Neuronal stem cell (in vitro differentiated cells): ENCODE measurements around the gene DYNLRB2.

Source experiments
- DNase-seq: peaks from one replicate; pipeline ENCODE4 v3.0.0-alpha.2; 2013; ENCODE audit warnings: low spot score
- H2AFZ ChIP-seq: one replicate; pipeline ENCODE4 v1.6.1; 2013; ENCODE audit warnings: mild to moderate bottlenecking, low read length, inconsistent platforms
- H2AK5ac ChIP-seq: 2 replicates; pipeline ENCODE4 v1.6.1; 2013; ENCODE audit warnings: low read depth, mild to moderate bottlenecking, inconsistent platforms, low read length, moderate library complexity, mixed read lengths
- H2BK120ac ChIP-seq: 2 replicates; pipeline ENCODE4 v1.6.1; 2013; ENCODE audit warnings: low read depth, mild to moderate bottlenecking, inconsistent platforms, low read length, moderate library complexity, mixed read lengths
- H2BK12ac ChIP-seq: one replicate; pipeline ENCODE4 v1.6.1; 2013; ENCODE audit warnings: low read length, inconsistent platforms
- H2BK15ac ChIP-seq: 2 replicates; pipeline ENCODE4 v1.6.1; 2013; ENCODE audit warnings: mild to moderate bottlenecking, low read length, inconsistent platforms, mixed read lengths
- H2BK5ac ChIP-seq: one replicate; pipeline ENCODE4 v1.6.1; 2013; ENCODE audit warnings: inconsistent platforms, mild to moderate bottlenecking, low read length, moderate library complexity
- H3K14ac ChIP-seq: one replicate; pipeline ENCODE4 v1.6.1; 2013; ENCODE audit warnings: low read length, inconsistent platforms
- H3K18ac ChIP-seq: 2 replicates; pipeline ENCODE4 v1.6.1; 2013; ENCODE audit warnings: low read length, inconsistent platforms
- H3K23ac ChIP-seq: 2 replicates; pipeline ENCODE4 v1.6.1; 2013; ENCODE audit warnings: low read depth, mild to moderate bottlenecking, mixed read lengths, low read length, inconsistent platforms; ENCODE audit not compliant: poor library complexity
- H3K27ac ChIP-seq: replicated peaks from 3 replicates; pipeline ENCODE4 v1.5.1; 2013; ENCODE audit warnings: low read length, inconsistent platforms
- H3K27me3 ChIP-seq, 3 experiments: 2 replicates each; pipeline ENCODE4 v1.6.1; 2013; ENCODE audit warnings: low read length in 3 of 3, mild to moderate bottlenecking in 2 of 3, inconsistent platforms in 1 of 3, low read depth in 1 of 3, mixed read lengths in 1 of 3, moderate library complexity in 1 of 3; ENCODE audit not compliant: control insufficient read depth in 3 of 3, insufficient read depth in 3 of 3
- H3K36me3 ChIP-seq, 2 donors: replicated peaks in 1 of 2; 2 replicates each; pipeline ENCODE4 v1.6.1; 2013; ENCODE audit warnings: low read length in 2 of 2; ENCODE audit not compliant: control insufficient read depth in 2 of 2, insufficient read depth in 2 of 2
- H3K4ac ChIP-seq: 2 replicates; pipeline ENCODE4 v1.6.1; 2013; ENCODE audit warnings: inconsistent platforms, mild to moderate bottlenecking, low read length, moderate library complexity
- H3K4me1 ChIP-seq, 2 donors: 1 replicate in 1 of 2; 2 replicates in 1 of 2; pipeline ENCODE4 v1.6.1; 2013; ENCODE audit warnings: low read length in 2 of 2, low read depth in 1 of 2; ENCODE audit not compliant: control insufficient read depth in 2 of 2, insufficient read depth in 1 of 2
- H3K4me2 ChIP-seq: one replicate; pipeline ENCODE4 v1.6.1; 2013; ENCODE audit warnings: mild to moderate bottlenecking, low read length, inconsistent platforms; ENCODE audit not compliant: insufficient read depth, poor library complexity, severe bottlenecking
- H3K4me3 ChIP-seq, 2 donors: 2 replicates each; pipeline ENCODE4 v1.5.1; 2013; ENCODE audit warnings: low read length in 2 of 2, mild to moderate bottlenecking in 2 of 2, inconsistent platforms in 1 of 2, moderate library complexity in 1 of 2
- H3K79me1 ChIP-seq: one replicate; pipeline ENCODE4 v1.6.1; 2013; ENCODE audit warnings: low read depth, mild to moderate bottlenecking, inconsistent platforms, low read length, moderate library complexity
- H3K9ac ChIP-seq: one replicate; pipeline ENCODE4 v1.6.1; 2013; ENCODE audit warnings: mild to moderate bottlenecking, low read depth, low read length, inconsistent platforms; ENCODE audit not compliant: poor library complexity
- H3K9me3 ChIP-seq, 2 donors: replicated peaks in 1 of 2; 2 replicates each; pipeline versions ENCODE3 to v1.6.1; 2013; ENCODE audit warnings: low read length in 2 of 2, mild to moderate bottlenecking in 2 of 2, inconsistent platforms in 1 of 2, low read depth in 1 of 2, mixed read lengths in 1 of 2, moderate library complexity in 1 of 2; ENCODE audit not compliant: control insufficient read depth in 2 of 2, insufficient read depth in 1 of 2
- H4K8ac ChIP-seq: one replicate; pipeline ENCODE4 v1.6.1; 2013; ENCODE audit warnings: low read depth, mild to moderate bottlenecking, inconsistent platforms, low read length, moderate library complexity
- H4K91ac ChIP-seq: one replicate; pipeline ENCODE4 v1.6.1; 2013; ENCODE audit warnings: low read length, low read depth, mild to moderate bottlenecking, inconsistent platforms; ENCODE audit not compliant: poor library complexity
- WGBS, 2 donors: extraction: QIAGEN DNeasy Blood & Tissue Kit; methylation state at CpG; one replicate each; pipeline ENCODE4 v1.1.7; 2013; ENCODE audit warnings: missing lambda C conversion rate in 2 of 2, mixed read lengths in 1 of 2; ENCODE audit not compliant: insufficient read length in 2 of 2, insufficient replicate concordance in 1 of 2; ENCODE audit errors: extremely low coverage in 2 of 2; 5-methylcytosine and 5-hydroxymethylcytosine counted together

Gene DYNLRB2

DNA sequence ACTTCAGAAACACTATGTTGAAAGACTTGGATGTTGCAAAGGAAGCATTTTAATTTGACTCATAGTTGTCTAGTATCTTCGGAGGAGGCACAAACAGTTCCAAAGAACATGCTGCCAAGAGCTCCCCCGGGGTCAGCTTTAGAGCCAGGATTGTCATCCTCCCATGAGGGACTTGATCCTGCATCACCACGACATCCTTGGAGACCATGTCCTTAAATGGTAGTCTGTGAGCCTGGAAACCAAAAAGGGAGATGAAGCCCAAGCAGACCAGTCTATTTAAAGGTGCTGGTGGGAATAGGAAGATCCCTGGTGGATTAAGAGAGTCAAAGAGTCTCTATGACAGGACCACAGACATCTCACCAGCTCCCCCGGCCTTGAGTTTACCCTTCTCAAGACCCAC is 33.3 kb upstream of the DYNLRB2 start:
- Histone ChIP-seq H3K18ac (no peak overlapping the region), H2BK120ac (no peak overlapping the region), H3K14ac (no peak overlapping the region), H4K8ac (no peak overlapping the region), H2BK12ac (no peak overlapping the region), H3K4me1 (no peaks in the 10 kb centered on the region), H3K36me3 (no peaks in the 10 kb centered on the region), H3K27me3 (no peaks in the 10 kb centered on the region), H2AFZ (no peak overlapping the region), H2BK15ac (no peak overlapping the region), H2AK5ac (no peak overlapping the region), H3K27ac (no peak overlapping the region), H3K23ac (no peak overlapping the region), H3K4me2 (no peak overlapping the region), H3K9me3 (no peaks in the 10 kb centered on the region), H3K79me1 (no peaks in the 10 kb centered on the region), H3K9ac (no peak overlapping the region), H3K4ac (no peak overlapping the region), H3K4me3 (no peak overlapping the region), H2BK5ac (no peak overlapping the region), H4K91ac (no peak overlapping the region)
- DNase-seq: no peak
- no CpG with 5 or more reads among the region's 4 CpGs for WGBS, 2 donors

DNA sequence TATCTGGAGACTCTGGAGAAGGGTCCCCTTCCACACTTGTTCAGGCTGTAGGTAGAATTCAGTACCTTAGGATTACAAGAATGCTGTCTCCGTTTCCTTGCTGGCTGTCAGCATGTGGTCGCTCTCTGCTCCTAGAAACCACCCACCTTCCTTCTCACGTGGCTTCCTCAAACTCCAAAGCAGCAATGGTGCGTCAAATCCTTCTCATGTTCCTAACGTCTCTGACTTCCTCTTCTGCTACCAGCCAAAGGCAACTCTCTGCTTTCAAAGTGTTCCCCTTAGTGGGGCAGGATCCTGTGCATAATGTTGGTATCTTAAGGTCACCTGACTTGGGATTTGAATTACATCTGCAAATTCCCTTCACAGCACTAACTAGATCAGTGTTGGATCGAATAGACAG is 30.9 kb upstream of the DYNLRB2 start:
- no peak overlapping the region for H3K4me3 ChIP-seq
- no peak overlapping the region for H4K91ac ChIP-seq
- no peaks in the 10 kb centered on the region for H3K4me1 ChIP-seq
- H2BK120ac ChIP-seq: no peak overlapping the region
- no peak overlapping the region for H2BK12ac ChIP-seq
- no peak overlapping the region for H3K27ac ChIP-seq
- no peak overlapping the region for H3K18ac ChIP-seq
- H2AK5ac ChIP-seq: no peak overlapping the region
- H3K4me2 ChIP-seq: no peak overlapping the region
- H3K9me3 ChIP-seq: no peaks in the 10 kb centered on the region
- no peak overlapping the region for H2BK5ac ChIP-seq
- no peaks in the 10 kb centered on the region for H3K27me3 ChIP-seq
- H3K23ac ChIP-seq: no peak overlapping the region
- H3K14ac ChIP-seq: no peak overlapping the region
- DNase-seq: no peak
- H2BK15ac ChIP-seq: no peak overlapping the region
- no peak overlapping the region for H3K4ac ChIP-seq
- no peak overlapping the region for H4K8ac ChIP-seq
- no peaks in the 10 kb centered on the region for H3K36me3 ChIP-seq
- H3K79me1 ChIP-seq: no peaks in the 10 kb centered on the region
- H3K9ac ChIP-seq: no peak overlapping the region
- no peak overlapping the region for H2AFZ ChIP-seq
- WGBS, 2 donors: no CpG with 5 or more reads among the region's 6 CpGs

DNA sequence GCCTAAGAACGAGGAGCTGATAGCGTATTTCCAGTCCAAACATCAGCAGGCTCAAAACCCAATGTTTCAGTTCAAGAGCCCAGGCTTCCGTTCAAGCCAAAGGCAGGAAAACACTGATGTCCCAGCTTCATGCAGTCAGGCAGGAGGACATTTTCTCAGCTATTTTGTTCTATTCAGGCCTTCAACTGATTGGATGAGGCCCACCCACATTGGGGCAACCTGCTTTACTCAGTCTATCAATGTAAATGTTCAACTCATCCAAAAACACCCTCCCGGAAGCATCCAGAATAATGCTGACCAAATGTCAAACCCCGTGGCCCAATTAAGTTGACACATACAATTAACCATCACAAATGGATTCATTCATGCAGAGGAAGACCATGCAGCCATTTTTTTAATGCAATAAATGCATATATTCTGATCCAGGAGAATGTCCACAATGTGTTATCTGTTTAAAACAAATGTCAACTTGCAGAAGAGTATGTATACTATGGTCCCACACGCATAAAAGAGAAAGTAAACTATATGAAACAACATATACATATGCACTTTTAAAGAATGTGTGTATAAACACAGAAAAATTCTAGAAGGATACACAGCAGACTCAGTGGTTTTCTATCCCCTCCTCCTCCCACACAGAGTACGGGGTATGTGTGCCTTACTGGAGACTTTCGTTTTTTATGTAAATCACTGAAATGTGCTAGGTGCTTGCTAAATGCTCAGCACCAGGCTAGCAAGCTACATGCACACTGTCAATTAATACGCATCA is 28.8 kb upstream of the DYNLRB2 start:
- no peak overlapping the region for H2BK12ac ChIP-seq
- no peak overlapping the region for H2AFZ ChIP-seq
- H3K23ac ChIP-seq: no peak overlapping the region
- WGBS, 2 donors: no CpG with 5 or more reads among the region's 9 CpGs
- H3K9me3 ChIP-seq: no peaks in the 10 kb centered on the region
- no peaks in the 10 kb centered on the region for H3K36me3 ChIP-seq
- H3K14ac ChIP-seq: no peak overlapping the region
- H3K18ac ChIP-seq: no peak overlapping the region
- H3K27ac ChIP-seq: no peak overlapping the region
- no peak overlapping the region for H3K4ac ChIP-seq
- H2BK5ac ChIP-seq: no peak overlapping the region
- H3K9ac ChIP-seq: no peak overlapping the region
- H3K4me2 ChIP-seq: no peak overlapping the region
- no peaks in the 10 kb centered on the region for H3K4me1 ChIP-seq
- no peak overlapping the region for H3K4me3 ChIP-seq
- no peak overlapping the region for H2BK15ac ChIP-seq
- H3K27me3 ChIP-seq: no peaks in the 10 kb centered on the region
- H2BK120ac ChIP-seq: no peak overlapping the region
- no peaks in the 10 kb centered on the region for H3K79me1 ChIP-seq
- H4K91ac ChIP-seq: no peak overlapping the region
- no peak for DNase-seq
- H2AK5ac ChIP-seq: no peak overlapping the region
- no peak overlapping the region for H4K8ac ChIP-seq

DNA sequence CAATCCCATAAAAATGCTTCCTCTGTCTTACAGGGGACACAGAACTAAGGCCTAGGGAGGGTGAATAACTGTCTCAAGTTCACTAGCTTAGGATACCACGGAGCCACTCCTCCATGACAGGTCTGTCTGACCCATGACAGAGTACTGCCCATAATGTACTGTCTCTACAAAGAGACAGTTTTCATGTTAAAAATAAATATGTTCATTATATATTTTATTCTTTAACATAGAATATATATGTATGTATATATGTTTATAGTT is 28.3 kb upstream of the DYNLRB2 start:
- H4K8ac ChIP-seq: no peak overlapping the region
- H3K79me1 ChIP-seq: no peaks in the 10 kb centered on the region
- no peak overlapping the region for H3K4me2 ChIP-seq
- no peak overlapping the region for H3K9ac ChIP-seq
- WGBS, 2 donors: no CpG with 5 or more reads among the region's 1 CpG
- no peak overlapping the region for H3K4me3 ChIP-seq
- H3K23ac ChIP-seq: no peak overlapping the region
- no peaks in the 10 kb centered on the region for H3K27me3 ChIP-seq
- H3K4me1 ChIP-seq: no peaks in the 10 kb centered on the region
- no peaks in the 10 kb centered on the region for H3K36me3 ChIP-seq
- no peak overlapping the region for H3K27ac ChIP-seq
- H3K14ac ChIP-seq: no peak overlapping the region
- H2BK120ac ChIP-seq: no peak overlapping the region
- H2BK5ac ChIP-seq: no peak overlapping the region
- H4K91ac ChIP-seq: no peak overlapping the region
- H2AK5ac ChIP-seq: no peak overlapping the region
- H3K18ac ChIP-seq: no peak overlapping the region
- no peak overlapping the region for H2AFZ ChIP-seq
- no peak overlapping the region for H2BK12ac ChIP-seq
- DNase-seq: no peak
- no peak overlapping the region for H3K4ac ChIP-seq
- no peak overlapping the region for H2BK15ac ChIP-seq
- H3K9me3 ChIP-seq: no peaks in the 10 kb centered on the region
